Peyer's patch (tissue), 4 donors: ENCODE results near the gene NAV3. TPM values are rescaled to one million over a fixed set of nuclear protein-coding genes. Genes with fewer than 3 reads are reported as not detected.

Source experiments
- DNase-seq, 3 donors: peaks; one replicate each; pipeline ENCODE4 v3.0.0-alpha.2; 2017 to 2019
- H3K27ac ChIP-seq, 4 donors: fragments of 200-600 bp; sonication (generic); one replicate each; pipeline ENCODE4 v1.5.1; 2016 to 2019
- H3K27me3 ChIP-seq, 2 donors: fragments of 200-600 bp; sonication (generic); one replicate each; pipeline ENCODE4 v1.5.1; 2019
- H3K36me3 ChIP-seq, 3 donors: fragments of 200-600 bp; sonication (generic); one replicate each; pipeline ENCODE4 v1.5.1; 2016 to 2019
- H3K4me1 ChIP-seq, 4 donors: fragments of 200-600 bp; sonication (generic); one replicate each; pipeline ENCODE4 v1.5.1; 2016 to 2019
- H3K4me3 ChIP-seq, 4 donors: fragments of 200-600 bp; sonication (generic); 1 replicate in 3 of 4; 2 replicates in 1 of 4; pipeline ENCODE4 v1.5.1; 2016 to 2019; ENCODE audit warnings: mild to moderate bottlenecking in 1 of 4
- H3K9me3 ChIP-seq, 4 donors: fragments of 200-600 bp; sonication (generic); one replicate each; pipeline ENCODE4 v1.5.1; 2016 to 2019; ENCODE audit warnings: mild to moderate bottlenecking in 1 of 4
- CTCF ChIP-seq, 6 experiments: fragments of 450-650 bp in 4 of 6; fragments of 200-600 bp in 2 of 6; sonication (generic) in 1 of 6; IDR thresholded peaks; one replicate each; pipeline ENCODE4 v1.5.1; 2017 to 2019; ENCODE audit warnings: antibody characterized with exemption in 6 of 6, mild to moderate bottlenecking in 3 of 6, moderate library complexity in 1 of 6
- POLR2A ChIP-seq, 2 donors: fragments of 450-650 bp; IDR thresholded peaks; one replicate each; pipeline ENCODE4 v1.5.1; 2017; ENCODE audit warnings: antibody characterized with exemption in 2 of 2, mild to moderate bottlenecking in 2 of 2, moderate library complexity in 2 of 2
- total RNA-seq, 4 donors: library from RNA; depleted of rRNA; stranded (reverse); fragments of >200 nt; gene quantifications; one replicate each; pipeline ENCODE4 v1.1.0, GENCODE V29; 2016

Gene NAV3
- total RNA-seq, 4 donors from 2014 or later: 1.9 to 4.1 (median 2.8) TPM

DNA sequence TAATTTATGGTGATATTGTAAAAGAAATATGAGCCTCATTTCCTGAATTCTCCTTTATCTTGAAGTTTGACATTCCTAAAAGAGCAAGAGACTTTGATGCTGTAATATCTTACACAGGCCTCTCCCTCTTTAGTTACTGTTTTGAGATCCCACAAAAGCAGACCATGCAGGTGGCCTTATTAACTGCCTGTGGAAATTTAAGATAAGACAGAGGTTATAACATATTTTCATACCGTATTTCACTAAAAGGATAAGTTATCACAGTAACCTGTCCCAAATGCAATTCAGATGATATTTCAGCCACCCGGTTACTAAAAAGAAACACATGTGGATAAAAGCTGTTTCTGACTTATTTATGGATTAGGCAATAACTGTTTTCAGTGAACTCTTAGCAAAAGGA is 150.1 kb downstream of the NAV3 start:
- TF ChIP-seq POLR2A (IDR thresholded peaks at IDR 0.05) (no peak), CTCF (IDR thresholded peaks at IDR 0.05) (no peak)
- Histone ChIP-seq H3K36me3 (no peaks in the 10 kb centered on the region), H3K4me1 (no peaks in the 10 kb centered on the region), H3K27ac (no peak overlapping the region), H3K9me3 (no peaks in the 10 kb centered on the region), H3K27me3 (no peaks in the 10 kb centered on the region), H3K4me3 (no peak overlapping the region)
- no peak for DNase-seq

DNA sequence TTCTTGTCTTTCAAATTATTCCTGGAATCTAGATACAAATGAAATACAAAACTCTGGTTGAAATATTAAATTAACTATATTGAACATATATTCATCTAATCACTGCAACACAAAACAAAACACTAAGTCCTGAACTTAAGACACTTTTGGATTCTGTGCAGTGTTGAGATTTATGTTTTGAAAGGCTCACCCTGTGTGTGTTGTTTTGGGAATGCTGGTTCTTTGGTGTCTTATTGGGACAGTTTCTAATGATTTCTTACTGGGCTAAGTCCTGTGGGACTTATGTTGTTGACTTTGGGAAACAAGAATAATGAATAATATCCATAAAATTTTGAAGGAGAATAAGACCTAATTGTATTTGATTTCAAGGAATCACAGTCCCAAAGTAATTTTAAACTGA is 153.2 kb downstream of the NAV3 start:
- Histone ChIP-seq H3K9me3 (no peaks in the 10 kb centered on the region), H3K36me3 (no peaks in the 10 kb centered on the region), H3K27ac (no peak overlapping the region), H3K27me3 (no peaks in the 10 kb centered on the region), H3K4me3 (no peak overlapping the region), H3K4me1 (no peaks in the 10 kb centered on the region)
- TF ChIP-seq CTCF (IDR thresholded peaks at IDR 0.05) (no peak), POLR2A (IDR thresholded peaks at IDR 0.05) (no peak)
- DNase-seq: no peak

DNA sequence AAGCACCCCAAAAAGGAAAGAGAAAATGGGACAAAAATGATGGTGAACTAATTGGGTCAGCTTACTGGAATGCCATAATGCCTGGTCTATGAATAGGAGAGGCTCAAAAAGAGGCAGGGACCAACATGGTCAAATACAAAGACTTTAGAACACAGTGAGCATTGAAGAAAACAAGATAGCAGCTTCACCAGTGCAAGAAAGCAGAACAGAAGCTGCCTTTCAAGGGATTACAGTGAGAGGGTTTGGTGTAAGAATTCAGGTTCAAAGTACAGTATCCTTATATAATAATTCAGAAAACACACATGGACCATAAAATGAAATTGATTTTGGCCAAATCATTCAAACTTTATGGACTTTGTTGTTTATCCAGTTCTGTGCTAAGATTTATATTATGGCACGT is 162.1 kb downstream of the NAV3 start:
- no peaks in the 10 kb centered on the region for H3K9me3 ChIP-seq
- no peak for DNase-seq
- TF ChIP-seq POLR2A (IDR thresholded peaks at IDR 0.05) (no peak), CTCF (IDR thresholded peaks at IDR 0.05) (no peak)
- H3K4me3 ChIP-seq: no peak overlapping the region
- H3K4me1 ChIP-seq: no peaks in the 10 kb centered on the region
- H3K36me3 ChIP-seq: no peaks in the 10 kb centered on the region
- no peaks in the 10 kb centered on the region for H3K27me3 ChIP-seq
- H3K27ac ChIP-seq: no peak overlapping the region

- Histone ChIP-seq H3K4me1 (no peaks in the 10 kb centered on the region), H3K27ac (no peak overlapping the region), H3K27me3 (no peaks in the 10 kb centered on the region), H3K9me3 (no peaks in the 10 kb centered on the region), H3K36me3 (no peaks in the 10 kb centered on the region), H3K4me3 (no peak overlapping the region)
- DNase-seq: no peak
- TF ChIP-seq CTCF (IDR thresholded peaks at IDR 0.05) (no peak), POLR2A (IDR thresholded peaks at IDR 0.05) (no peak)
Observed at GRCh38 chr12:77993658-77994057, 163.0 kb downstream of the NAV3 start.

DNA sequence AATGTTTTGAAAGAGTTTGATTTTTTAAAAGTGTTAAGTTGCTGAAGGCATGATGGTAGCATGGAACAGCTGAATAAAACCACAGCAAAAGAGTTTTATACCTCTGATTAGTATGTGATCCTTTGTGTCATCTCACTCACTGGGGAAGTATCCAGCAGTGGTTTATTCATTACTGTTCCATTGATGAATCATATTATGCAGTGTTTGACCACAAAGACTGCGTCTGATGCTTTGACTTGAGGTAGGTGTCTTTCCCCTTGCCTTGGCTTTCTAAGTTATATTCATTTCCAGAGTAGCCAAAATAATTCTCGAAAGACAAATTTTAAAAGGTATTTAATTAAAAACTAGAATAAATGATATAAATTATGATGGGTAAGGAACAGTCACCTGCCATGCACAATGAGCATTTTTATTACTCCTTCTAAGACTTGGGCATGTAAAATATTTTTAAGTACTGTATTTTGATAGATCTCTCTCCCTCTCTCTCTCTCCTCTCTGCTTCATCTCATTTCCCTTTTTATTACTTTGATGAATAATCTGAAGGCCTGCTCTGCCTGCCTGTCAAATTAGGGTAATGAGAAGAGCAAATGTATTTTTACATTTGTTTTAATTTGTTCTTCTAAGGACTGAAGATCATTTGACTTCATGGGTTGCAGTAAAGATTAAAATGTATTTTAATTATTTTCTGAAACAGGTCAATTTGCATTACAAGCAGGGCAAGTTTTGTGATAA is 164.9 kb downstream of the NAV3 start:
- H3K27ac ChIP-seq: no peak overlapping the region
- TF ChIP-seq CTCF (IDR thresholded peaks at IDR 0.05): no peak
- TF ChIP-seq POLR2A (IDR thresholded peaks at IDR 0.05): no peak
- no peak for DNase-seq
- H3K36me3 ChIP-seq: no peaks in the 10 kb centered on the region
- no peak overlapping the region for H3K4me3 ChIP-seq
- no peaks in the 10 kb centered on the region for H3K4me1 ChIP-seq
- H3K27me3 ChIP-seq: no peaks in the 10 kb centered on the region
- H3K9me3 ChIP-seq: no peaks in the 10 kb centered on the region

GRCh38 chr12:77996670-77997069 is 166.0 kb downstream of the NAV3 start:
- Histone ChIP-seq H3K4me3 (no peak overlapping the region), H3K9me3 (no peaks in the 10 kb centered on the region), H3K4me1 (no peaks in the 10 kb centered on the region), H3K27ac (no peak overlapping the region), H3K27me3 (no peaks in the 10 kb centered on the region), H3K36me3 (no peaks in the 10 kb centered on the region)
- DNase-seq: no peak
- TF ChIP-seq CTCF (IDR thresholded peaks at IDR 0.05) (no peak), POLR2A (IDR thresholded peaks at IDR 0.05) (no peak)
